ENCODE data around the gene NUFIP2. TPM values are rescaled to one million over a fixed set of nuclear protein-coding genes. Genes with fewer than 3 reads are reported as not detected.

The NUFIP2 gene
- total and polyA plus RNA-seq, 3 donors from 2014 or later: 24.6 to 39.0 (median 33.6) TPM

DNA sequence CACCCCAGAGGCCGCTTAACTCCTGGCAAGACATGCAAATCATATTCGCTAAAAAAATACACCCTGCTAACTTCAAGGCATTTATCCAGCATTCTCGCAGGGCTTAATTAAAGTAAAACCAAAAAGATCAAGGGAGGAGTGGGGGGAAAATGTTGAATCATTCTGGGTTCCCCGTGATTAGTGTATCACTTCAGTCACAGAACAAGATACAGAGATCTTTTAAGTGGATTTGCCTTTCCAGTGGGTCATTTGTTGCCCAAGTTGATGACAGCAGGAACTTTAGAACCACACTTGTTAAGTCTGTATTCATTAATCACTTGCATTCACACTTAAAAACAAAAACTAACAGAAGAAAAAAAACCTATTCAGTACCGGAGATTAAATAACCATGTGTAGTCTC lies 30.0 kb downstream of the NUFIP2 start:
- Histone ChIP-seq H3K4me3 (no peak overlapping the region), H3K27me3 (no peaks in the 10 kb centered on the region), H3K4me1 (peaks cover 1% of the 10 kb centered on the region), H3K9me3 (no peaks in the 10 kb centered on the region), H3K27ac (no peak overlapping the region), H3K36me3 (ENCODE audit: low read depth, missing control alignments) (no peaks in the 10 kb centered on the region)
- TF ChIP-seq POLR2A (IDR thresholded peaks at IDR 0.05): no peak
- TF ChIP-seq, protein P1, sequence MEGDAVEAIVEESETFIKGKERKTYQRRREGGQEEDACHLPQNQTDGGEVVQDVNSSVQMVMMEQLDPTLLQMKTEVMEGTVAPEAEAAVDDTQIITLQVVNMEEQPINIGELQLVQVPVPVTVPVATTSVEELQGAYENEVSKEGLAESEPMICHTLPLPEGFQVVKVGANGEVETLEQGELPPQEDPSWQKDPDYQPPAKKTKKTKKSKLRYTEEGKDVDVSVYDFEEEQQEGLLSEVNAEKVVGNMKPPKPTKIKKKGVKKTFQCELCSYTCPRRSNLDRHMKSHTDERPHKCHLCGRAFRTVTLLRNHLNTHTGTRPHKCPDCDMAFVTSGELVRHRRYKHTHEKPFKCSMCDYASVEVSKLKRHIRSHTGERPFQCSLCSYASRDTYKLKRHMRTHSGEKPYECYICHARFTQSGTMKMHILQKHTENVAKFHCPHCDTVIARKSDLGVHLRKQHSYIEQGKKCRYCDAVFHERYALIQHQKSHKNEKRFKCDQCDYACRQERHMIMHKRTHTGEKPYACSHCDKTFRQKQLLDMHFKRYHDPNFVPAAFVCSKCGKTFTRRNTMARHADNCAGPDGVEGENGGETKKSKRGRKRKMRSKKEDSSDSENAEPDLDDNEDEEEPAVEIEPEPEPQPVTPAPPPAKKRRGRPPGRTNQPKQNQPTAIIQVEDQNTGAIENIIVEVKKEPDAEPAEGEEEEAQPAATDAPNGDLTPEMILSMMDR (IDR thresholded peaks at IDR 0.05): no peak
- intact Hi-C loops (cut with DNase I; ENCODE audit: low total_unique reads): no loop called here
- no peak for DNase-seq
- WGBS, 2 donors: 81 to 83% methylated on average over 5 of the region's 5 CpGs

DNA sequence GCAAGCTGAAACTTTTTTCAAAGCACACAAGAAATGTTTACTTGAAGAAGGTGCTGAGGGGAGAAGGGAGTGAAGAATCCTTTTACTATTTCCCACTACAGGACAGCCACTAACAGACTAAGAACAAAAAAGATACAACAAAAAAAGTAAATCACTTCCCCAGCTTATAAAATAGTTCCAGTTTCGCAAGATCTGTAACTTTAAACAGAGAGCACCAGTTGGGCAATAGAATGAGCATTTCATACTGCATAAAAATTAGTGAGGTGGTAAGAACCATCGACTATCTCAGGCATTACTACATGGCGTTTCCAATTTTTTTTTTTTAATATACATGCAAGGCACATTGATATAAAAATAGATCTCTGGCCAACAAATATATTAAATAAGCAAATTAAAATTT lies 36.2 kb downstream of the NUFIP2 start:
- Histone ChIP-seq H3K27me3 (no peaks in the 10 kb centered on the region), H3K4me1 (peaks cover 7% of the 10 kb centered on the region), H3K9me3 (no peaks in the 10 kb centered on the region), H3K27ac (peak overlapping the region in 1 of 2 donors; percentile 22), H3K36me3 (ENCODE audit: low read depth, missing control alignments) (no peaks in the 10 kb centered on the region), H3K4me3 (no peak overlapping the region)
- intact Hi-C loops (cut with DNase I; ENCODE audit: low total_unique reads): no loop called here
- no peak for DNase-seq
- 83 to 87% methylated on average over 3 of the region's 3 CpGs for WGBS, 2 donors
- TF ChIP-seq POLR2A (IDR thresholded peaks at IDR 0.05): no peak
- TF ChIP-seq, protein P1 (IDR thresholded peaks at IDR 0.05): no peak

DNA sequence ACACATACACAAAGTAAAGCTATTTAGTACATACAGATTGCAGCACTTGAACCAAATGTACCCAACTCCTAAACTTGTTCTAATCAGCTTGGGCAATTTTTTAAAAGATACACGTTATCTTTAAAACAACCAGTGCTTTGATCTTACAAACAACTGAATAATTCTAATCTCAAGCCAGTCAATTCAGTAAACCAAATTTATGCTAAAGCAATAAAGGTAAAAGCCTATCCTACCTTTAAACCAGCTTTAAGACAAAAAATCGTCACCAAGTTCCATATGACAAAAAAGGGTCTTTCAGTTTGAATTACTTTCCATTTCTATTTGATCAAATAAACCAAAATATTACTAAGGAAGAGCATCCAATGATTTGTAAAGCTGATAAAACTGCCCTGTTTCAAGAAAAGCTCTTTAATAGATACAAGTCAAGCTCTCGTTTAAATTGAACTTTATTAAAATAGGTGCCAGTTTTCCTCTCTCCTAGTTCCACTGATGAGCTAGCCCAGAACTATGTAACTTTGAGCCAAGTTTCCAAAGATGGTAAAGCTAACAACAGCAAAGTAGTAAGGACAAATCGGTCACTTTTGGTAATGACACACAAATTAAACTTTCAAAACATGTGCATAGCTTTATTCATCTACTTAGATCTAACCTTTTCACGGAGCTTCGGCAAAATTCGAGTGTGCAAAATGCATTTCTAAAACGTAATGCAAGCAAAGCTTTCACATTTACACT lies 37.0 kb downstream of the NUFIP2 start:
- TF ChIP-seq POLR2A (IDR thresholded peaks at IDR 0.05): no peak
- TF ChIP-seq, protein P1 (IDR thresholded peaks at IDR 0.05): no peak

DNA sequence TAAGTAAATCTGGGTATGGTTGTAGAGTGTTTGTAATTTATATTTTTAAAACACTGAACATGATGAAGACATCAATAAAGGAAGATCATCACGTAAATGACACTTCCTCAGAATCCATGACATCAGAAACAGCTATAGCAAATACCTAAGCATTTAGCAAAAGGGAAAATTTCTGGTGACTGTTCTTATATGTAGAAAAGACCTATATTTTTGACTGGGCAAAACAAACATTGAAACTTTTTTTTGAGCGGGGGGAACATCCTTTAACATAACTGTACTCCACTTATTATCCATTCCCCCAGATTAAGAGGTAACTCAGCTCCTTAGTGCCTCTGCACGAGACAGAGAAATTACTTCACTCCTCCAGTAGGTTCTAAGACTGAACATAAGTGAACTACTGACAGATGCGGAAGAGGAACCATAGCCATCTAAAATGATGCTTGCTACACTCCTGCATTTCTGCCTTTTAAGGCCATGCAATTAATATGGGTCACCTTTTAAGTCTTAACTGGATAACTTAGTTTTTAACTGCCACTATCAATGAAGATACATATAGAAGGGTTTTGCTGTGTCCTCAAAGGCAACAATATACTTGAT lies 37.9 kb downstream of the NUFIP2 start:
- intact Hi-C loops (cut with DNase I; ENCODE audit: low total_unique reads): no loop called here
- no peak for DNase-seq
- 81 to 85% methylated on average over 4 of the region's 4 CpGs for WGBS, 2 donors
- Histone ChIP-seq H3K4me1 (peaks cover 7% of the 10 kb centered on the region), H3K4me3 (no peak overlapping the region), H3K27ac (peak overlapping the region in 1 of 2 donors; percentile 28), H3K36me3 (ENCODE audit: low read depth, missing control alignments) (no peaks in the 10 kb centered on the region), H3K27me3 (no peaks in the 10 kb centered on the region), H3K9me3 (no peaks in the 10 kb centered on the region)
- no peak for TF ChIP-seq POLR2A (IDR thresholded peaks at IDR 0.05)
- TF ChIP-seq, protein P1 (IDR thresholded peaks at IDR 0.05): no peak

More for the DNA sequence above, 37.0 kb downstream of the NUFIP2 start:
- Histone ChIP-seq H3K4me1 (peaks cover 7% of the 10 kb centered on the region), H3K4me3 (no peak overlapping the region), H3K27ac (peak overlapping the region in 1 of 2 donors; percentile 22), H3K27me3 (no peaks in the 10 kb centered on the region), H3K9me3 (no peaks in the 10 kb centered on the region), H3K36me3 (ENCODE audit: low read depth, missing control alignments) (no peaks in the 10 kb centered on the region)
- intact Hi-C loops (cut with DNase I; ENCODE audit: low total_unique reads): no loop called here
- 55% methylated on average over 8 of the region's 8 CpGs for WGBS, 2 donors
- DNase-seq: no peak

Data from testis (tissue), 3 donors.